Neural cell (in vitro differentiated cells): ENCODE measurements around the gene TBX5. TPM values are rescaled to one million over a fixed set of nuclear protein-coding genes. Genes with fewer than 3 reads are reported as not detected.

Source experiments
- H2AFZ ChIP-seq: fragments of 200-600, 300-800 bp; sonication (generic), shearing (Covaris generic); 2 replicates; pipeline ENCODE4 v1.6.0; 2014; ENCODE audit warnings: low read depth, mild to moderate bottlenecking, antibody characterized with exemption, low read length, moderate library complexity
- H3F3A ChIP-seq: fragments of 200-600 bp; shearing (Covaris generic); 2 replicates; pipeline ENCODE4 v1.6.1; 2016; ENCODE audit warnings: mild to moderate bottlenecking, moderate library complexity, mixed read lengths, antibody characterized with exemption, low read length; ENCODE audit not compliant: insufficient read depth, poor library complexity, severe bottlenecking
- H3K27ac ChIP-seq: fragments of 200-600, 300-800 bp; sonication (generic), shearing (Covaris generic); 2 replicates; pipeline ENCODE4 v1.5.1; 2014; ENCODE audit warnings: mild to moderate bottlenecking, low read length, moderate library complexity
- H3K27me3 ChIP-seq: fragments of 300-800, 200-600 bp; sonication (generic), shearing (Covaris generic); 2 replicates; pipeline ENCODE4 v1.6.0; 2014; ENCODE audit warnings: mild to moderate bottlenecking, low read depth, low read length, moderate library complexity; ENCODE audit not compliant: insufficient read depth
- H3K36me3 ChIP-seq: fragments of 300-800, 200-600 bp; sonication (generic), shearing (Covaris generic); 2 replicates; pipeline ENCODE4 v1.5.1; 2014; ENCODE audit warnings: mild to moderate bottlenecking, antibody characterized with exemption, low read length, moderate library complexity; ENCODE audit not compliant: insufficient read depth
- H3K4me2 ChIP-seq: fragments of 300-800, 200-600 bp; sonication (generic), shearing (Covaris generic); 2 replicates; pipeline ENCODE4 v1.6.0; 2014; ENCODE audit warnings: mild to moderate bottlenecking, low read length
- H3K4me3 ChIP-seq: fragments of 300-800, 200-600 bp; sonication (generic), shearing (Covaris generic); 2 replicates; pipeline ENCODE4 v1.5.1; 2014; ENCODE audit warnings: mild to moderate bottlenecking, low read length, moderate library complexity
- H3K79me2 ChIP-seq: fragments of 200-600 bp; shearing (Covaris generic); replicated peaks from 2 replicates; pipeline ENCODE4 v1.6.0; 2014; ENCODE audit warnings: mild to moderate bottlenecking, low read length, moderate library complexity; ENCODE audit not compliant: insufficient read depth
- H3K9ac ChIP-seq: fragments of 300-800, 200-600 bp; sonication (generic), shearing (Covaris generic); 2 replicates; pipeline ENCODE4 v1.6.1; 2016; ENCODE audit warnings: mild to moderate bottlenecking, low read length, mixed read lengths
- H3K9me2 ChIP-seq: fragments of 200-600 bp; shearing (Covaris generic); 2 replicates; pipeline ENCODE4 v1.6.1; 2016; ENCODE audit warnings: mild to moderate bottlenecking, low read length, mixed read lengths; ENCODE audit not compliant: insufficient read depth
- H3K9me3 ChIP-seq: fragments of 200-600, 300-800 bp; sonication (generic), shearing (Covaris generic); 2 replicates; pipeline ENCODE4 v1.6.1; 2016; ENCODE audit warnings: mild to moderate bottlenecking, mixed run types, low read length, moderate library complexity, mixed read lengths
- H4K20me1 ChIP-seq: fragments of 200-600 bp; shearing (Covaris generic); 2 replicates; pipeline ENCODE4 v1.6.1; 2016; ENCODE audit warnings: mild to moderate bottlenecking, mixed run types; ENCODE audit not compliant: insufficient read depth
- EP300 ChIP-seq: fragments of 450-650 bp; conservative IDR thresholded peaks from 2 replicates; pipeline ENCODE4 v1.6.1; 2014; ENCODE audit warnings: antibody characterized with exemption, mild to moderate bottlenecking, moderate library complexity; ENCODE audit not compliant: poor library complexity, severe bottlenecking
- EZH2 ChIP-seq: fragments of 200-600, 300-800 bp; shearing (Covaris generic), sonication (generic); IDR thresholded peaks from 2 replicates; pipeline ENCODE4 v1.6.1; 2014; ENCODE audit warnings: antibody characterized with exemption, low read length, borderline replicate concordance, mild to moderate bottlenecking; ENCODE audit not compliant: insufficient read depth, poor library complexity, severe bottlenecking
- MXI1 ChIP-seq: fragments of 450-650 bp; conservative IDR thresholded peaks from 2 replicates; pipeline ENCODE4 v1.6.1; 2014; ENCODE audit warnings: antibody characterized with exemption, mild to moderate bottlenecking; ENCODE audit not compliant: poor library complexity, severe bottlenecking
- POLR2AphosphoS5 ChIP-seq: IDR thresholded peaks from 2 replicates; pipeline ENCODE4 v1.6.1; 2012
- RAD21 ChIP-seq: fragments of 450-650 bp; conservative IDR thresholded peaks from 2 replicates; pipeline ENCODE4 v1.6.1; 2014; ENCODE audit warnings: antibody characterized with exemption, mild to moderate bottlenecking, moderate library complexity
- SMC3 ChIP-seq: fragments of 450-650 bp; conservative IDR thresholded peaks from 2 replicates; pipeline ENCODE4 v1.6.1; 2014; ENCODE audit warnings: antibody characterized with exemption, mild to moderate bottlenecking, moderate library complexity; ENCODE audit not compliant: poor library complexity
- TAF1 ChIP-seq: IDR thresholded peaks from 2 replicates; pipeline ENCODE4 v1.6.1; 2012; ENCODE audit warnings: low read depth
- polyA plus RNA-seq: library from polyadenylated mRNA; depleted of rRNA; stranded (reverse); fragments of >200 nt; gene quantifications from 2 replicates; pipeline ENCODE4 v1.2.3, GENCODE V29; 2014
- TF ChIP-seq, protein P1 (sequence below): IDR thresholded peaks from 2 replicates; pipeline ENCODE4 v1.6.1; 2012; ENCODE audit warnings: borderline replicate concordance
- TF ChIP-seq, protein P2 (sequence below): fragments of 450-650 bp; IDR thresholded peaks from 2 replicates; pipeline ENCODE4 v1.5.1; 2014; ENCODE audit warnings: antibody characterized with exemption, mild to moderate bottlenecking, moderate library complexity; ENCODE audit not compliant: poor library complexity, severe bottlenecking

The TBX5 gene
- polyA plus RNA-seq, 1 donor from 2014 or later = not detected

DNA sequence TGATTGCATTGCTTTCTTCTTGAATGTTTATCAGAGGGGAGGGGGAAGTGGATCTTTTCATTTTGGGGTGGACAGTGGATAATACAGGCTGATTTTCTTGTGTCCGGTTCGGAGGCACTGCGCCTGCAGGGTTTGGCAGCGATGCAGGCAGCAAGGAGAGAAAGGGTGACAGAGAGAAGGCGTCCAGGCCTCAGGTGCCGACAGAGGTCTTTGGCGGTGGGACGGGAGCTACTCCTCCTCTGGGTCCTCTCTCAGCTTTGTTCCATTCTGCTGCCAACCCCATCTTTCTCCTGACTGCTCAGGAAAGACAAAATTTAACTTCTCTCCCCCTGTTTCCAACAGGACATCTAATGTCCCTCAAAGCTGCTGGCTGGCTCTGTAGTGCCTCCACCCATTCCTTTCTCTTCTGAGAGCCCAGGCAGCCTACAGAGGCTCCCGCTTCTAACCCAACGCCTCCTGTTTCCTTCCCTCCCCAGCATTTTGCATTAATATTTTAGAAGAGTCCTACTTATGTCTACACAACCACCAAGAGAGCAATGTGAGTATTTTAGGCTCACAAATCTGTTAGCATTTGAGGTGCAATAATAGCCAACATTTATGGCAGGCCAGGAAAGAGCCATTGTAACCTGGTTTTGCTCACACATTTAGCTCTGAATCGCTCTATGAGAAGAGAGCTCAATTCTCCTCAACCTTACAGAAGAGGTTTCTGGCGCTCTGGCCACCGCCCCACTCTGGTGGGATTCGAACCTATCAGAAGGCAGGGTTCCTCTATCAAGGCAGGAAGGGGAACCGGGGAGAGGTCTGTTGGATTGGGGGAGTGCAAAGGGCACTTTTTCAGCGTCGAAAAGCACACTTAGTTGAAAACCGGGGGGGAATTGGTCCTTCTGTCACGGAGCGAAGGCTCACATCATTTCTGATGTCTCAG lies 7.1 kb upstream of the TBX5 start:
- peaks cover 100% of the 10 kb centered on the region for H3K27me3 ChIP-seq
- H3K79me2 ChIP-seq = no peaks in the 10 kb centered on the region
- no peak overlapping the region for H3K9ac ChIP-seq
- peaks cover 4% of the 10 kb centered on the region for H3K9me3 ChIP-seq
- H3K9me2 ChIP-seq = no peaks in the 10 kb centered on the region
- no peaks in the 10 kb centered on the region for H4K20me1 ChIP-seq
- no peak for TF ChIP-seq EZH2
- TF ChIP-seq, protein P1, sequence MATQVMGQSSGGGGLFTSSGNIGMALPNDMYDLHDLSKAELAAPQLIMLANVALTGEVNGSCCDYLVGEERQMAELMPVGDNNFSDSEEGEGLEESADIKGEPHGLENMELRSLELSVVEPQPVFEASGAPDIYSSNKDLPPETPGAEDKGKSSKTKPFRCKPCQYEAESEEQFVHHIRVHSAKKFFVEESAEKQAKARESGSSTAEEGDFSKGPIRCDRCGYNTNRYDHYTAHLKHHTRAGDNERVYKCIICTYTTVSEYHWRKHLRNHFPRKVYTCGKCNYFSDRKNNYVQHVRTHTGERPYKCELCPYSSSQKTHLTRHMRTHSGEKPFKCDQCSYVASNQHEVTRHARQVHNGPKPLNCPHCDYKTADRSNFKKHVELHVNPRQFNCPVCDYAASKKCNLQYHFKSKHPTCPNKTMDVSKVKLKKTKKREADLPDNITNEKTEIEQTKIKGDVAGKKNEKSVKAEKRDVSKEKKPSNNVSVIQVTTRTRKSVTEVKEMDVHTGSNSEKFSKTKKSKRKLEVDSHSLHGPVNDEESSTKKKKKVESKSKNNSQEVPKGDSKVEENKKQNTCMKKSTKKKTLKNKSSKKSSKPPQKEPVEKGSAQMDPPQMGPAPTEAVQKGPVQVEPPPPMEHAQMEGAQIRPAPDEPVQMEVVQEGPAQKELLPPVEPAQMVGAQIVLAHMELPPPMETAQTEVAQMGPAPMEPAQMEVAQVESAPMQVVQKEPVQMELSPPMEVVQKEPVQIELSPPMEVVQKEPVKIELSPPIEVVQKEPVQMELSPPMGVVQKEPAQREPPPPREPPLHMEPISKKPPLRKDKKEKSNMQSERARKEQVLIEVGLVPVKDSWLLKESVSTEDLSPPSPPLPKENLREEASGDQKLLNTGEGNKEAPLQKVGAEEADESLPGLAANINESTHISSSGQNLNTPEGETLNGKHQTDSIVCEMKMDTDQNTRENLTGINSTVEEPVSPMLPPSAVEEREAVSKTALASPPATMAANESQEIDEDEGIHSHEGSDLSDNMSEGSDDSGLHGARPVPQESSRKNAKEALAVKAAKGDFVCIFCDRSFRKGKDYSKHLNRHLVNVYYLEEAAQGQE = no peak
- no peak for TF ChIP-seq POLR2AphosphoS5
- no peak for TF ChIP-seq TAF1
- no peak for TF ChIP-seq SMC3
- TF ChIP-seq, protein P2, sequence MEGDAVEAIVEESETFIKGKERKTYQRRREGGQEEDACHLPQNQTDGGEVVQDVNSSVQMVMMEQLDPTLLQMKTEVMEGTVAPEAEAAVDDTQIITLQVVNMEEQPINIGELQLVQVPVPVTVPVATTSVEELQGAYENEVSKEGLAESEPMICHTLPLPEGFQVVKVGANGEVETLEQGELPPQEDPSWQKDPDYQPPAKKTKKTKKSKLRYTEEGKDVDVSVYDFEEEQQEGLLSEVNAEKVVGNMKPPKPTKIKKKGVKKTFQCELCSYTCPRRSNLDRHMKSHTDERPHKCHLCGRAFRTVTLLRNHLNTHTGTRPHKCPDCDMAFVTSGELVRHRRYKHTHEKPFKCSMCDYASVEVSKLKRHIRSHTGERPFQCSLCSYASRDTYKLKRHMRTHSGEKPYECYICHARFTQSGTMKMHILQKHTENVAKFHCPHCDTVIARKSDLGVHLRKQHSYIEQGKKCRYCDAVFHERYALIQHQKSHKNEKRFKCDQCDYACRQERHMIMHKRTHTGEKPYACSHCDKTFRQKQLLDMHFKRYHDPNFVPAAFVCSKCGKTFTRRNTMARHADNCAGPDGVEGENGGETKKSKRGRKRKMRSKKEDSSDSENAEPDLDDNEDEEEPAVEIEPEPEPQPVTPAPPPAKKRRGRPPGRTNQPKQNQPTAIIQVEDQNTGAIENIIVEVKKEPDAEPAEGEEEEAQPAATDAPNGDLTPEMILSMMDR = no peak
- H3K4me2 ChIP-seq = no peak overlapping the region
- H3K27ac ChIP-seq = no peak overlapping the region
- no peaks in the 10 kb centered on the region for H3F3A ChIP-seq
- H3K36me3 ChIP-seq = no peaks in the 10 kb centered on the region
- H3K4me3 ChIP-seq = no peak overlapping the region
- no peak overlapping the region for H2AFZ ChIP-seq

DNA sequence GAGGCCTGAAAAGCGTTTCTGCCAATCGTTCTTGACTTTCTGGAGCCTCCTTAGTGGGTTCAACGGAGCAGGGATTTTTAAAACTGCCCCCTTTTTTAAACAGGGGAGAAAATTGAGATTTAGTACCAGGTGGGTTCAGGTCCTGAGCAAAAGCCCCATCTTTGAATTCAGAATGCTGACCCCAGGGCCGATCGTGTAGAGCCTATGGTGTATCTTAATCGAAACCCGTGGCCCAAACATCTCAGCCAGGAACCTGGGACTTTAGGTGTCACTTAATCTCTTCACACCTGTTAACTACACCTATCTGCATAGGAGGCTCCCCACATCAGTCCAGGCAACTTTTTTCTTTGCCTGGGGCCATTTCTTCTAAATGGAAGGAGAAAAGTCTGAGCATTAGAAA lies 6.4 kb upstream of the TBX5 start:
- H3K79me2 ChIP-seq = no peaks in the 10 kb centered on the region

More for the DNA sequence above, 6.4 kb upstream of the TBX5 start:
- no peaks in the 10 kb centered on the region for H3K9me2 ChIP-seq
- no peak overlapping the region for H3K9ac ChIP-seq
- H3K9me3 ChIP-seq = peaks cover 4% of the 10 kb centered on the region
- no peak overlapping the region for H3K27ac ChIP-seq
- no peak overlapping the region for H3K4me2 ChIP-seq
- no peaks in the 10 kb centered on the region for H3K36me3 ChIP-seq
- TF ChIP-seq RAD21 (no peak), TAF1 (no peak), EZH2 (no peak), POLR2AphosphoS5 (no peak), EP300 (no peak), SMC3 (no peak), MXI1 (no peak)
- TF ChIP-seq, protein P1 = no peak
- TF ChIP-seq, protein P2 = no peak
- H3F3A ChIP-seq = no peaks in the 10 kb centered on the region
- H2AFZ ChIP-seq = no peak overlapping the region
- H3K4me3 ChIP-seq = no peak overlapping the region
- peaks cover 100% of the 10 kb centered on the region for H3K27me3 ChIP-seq
- no peaks in the 10 kb centered on the region for H4K20me1 ChIP-seq
